Caki2 (cell line): ENCODE data around the gene JPH3. TPM values are rescaled to one million over a fixed set of nuclear protein-coding genes. Genes with fewer than 3 reads are reported as not detected.
"Not testable (repeated sequence)": the region's sequence is repeated elsewhere in the genome, so short reads cannot be mapped to it uniquely, and the experiment has no call there.

ENCODE experiments used
- DNase-seq: peaks from one replicate; pipeline ENCODE4 v3.0.0-alpha.2; 2015; ENCODE audit warnings: low read depth
- in situ Hi-C: cut with HindIII; loops from 2 replicates; pipeline ENCODE4 v1.10.0; 2016; ENCODE audit warnings: low sequenced_read_pairs, low pct_unique_long_range_greater_than_20kb, mixed read lengths
- total RNA-seq: library from RNA; depleted of rRNA; stranded (reverse); fragments of >200 nt; shearing (Covaris generic); gene quantifications from 2 replicates; pipeline ENCODE4 v1.2.3, GENCODE V29; 2014; ENCODE audit warnings: low replicate concordance

Gene JPH3
- total RNA-seq, 1 experiment from 2014 or later = 0.03 TPM

DNA sequence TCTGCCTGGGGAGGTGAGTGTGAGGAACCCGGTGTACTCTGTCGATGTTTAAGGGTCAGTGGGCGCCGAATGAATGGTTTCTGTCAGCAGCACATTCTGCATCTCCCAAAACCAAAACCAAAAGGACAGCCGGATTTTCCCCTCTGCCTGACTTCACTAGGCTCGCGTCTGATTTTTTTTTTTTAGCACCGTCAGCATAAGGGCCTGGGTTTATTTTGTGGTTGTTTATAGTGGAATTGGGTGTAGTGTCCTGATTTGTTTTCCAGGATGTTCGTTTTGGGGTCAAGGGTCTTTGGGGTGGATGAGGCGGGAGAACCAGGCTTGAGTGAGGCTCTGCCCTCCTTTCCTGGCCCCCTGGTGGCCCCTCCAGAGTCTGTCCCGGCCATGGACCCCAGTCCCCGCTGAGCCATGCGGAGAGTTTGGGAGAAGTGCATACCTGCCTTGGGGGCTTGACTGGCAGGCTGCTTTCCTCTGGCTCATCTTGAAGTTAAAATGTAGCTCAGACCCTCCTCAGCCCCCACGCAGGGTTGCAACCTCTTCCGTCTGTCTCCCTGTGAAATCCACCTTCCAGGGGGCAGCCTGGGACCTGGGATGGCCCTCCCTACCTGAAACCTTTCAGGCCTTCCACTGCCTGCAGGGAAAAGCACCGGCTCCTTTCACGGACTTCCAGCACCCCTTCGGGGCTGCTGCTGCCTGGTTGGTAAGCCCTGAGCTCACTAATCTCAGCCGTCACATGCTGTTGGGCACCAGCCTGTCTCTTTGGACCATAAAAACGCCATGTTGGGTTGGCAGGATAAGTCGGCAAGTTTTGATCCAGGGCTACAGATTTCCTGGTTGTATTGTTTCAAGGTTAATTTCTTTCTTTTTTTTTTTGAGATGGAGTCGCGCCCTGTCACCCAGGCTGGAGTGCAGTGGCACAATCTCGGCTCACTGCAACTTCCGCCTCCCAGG lies 60.2 kb downstream of the JPH3 start:
- no peak for DNase-seq

DNA sequence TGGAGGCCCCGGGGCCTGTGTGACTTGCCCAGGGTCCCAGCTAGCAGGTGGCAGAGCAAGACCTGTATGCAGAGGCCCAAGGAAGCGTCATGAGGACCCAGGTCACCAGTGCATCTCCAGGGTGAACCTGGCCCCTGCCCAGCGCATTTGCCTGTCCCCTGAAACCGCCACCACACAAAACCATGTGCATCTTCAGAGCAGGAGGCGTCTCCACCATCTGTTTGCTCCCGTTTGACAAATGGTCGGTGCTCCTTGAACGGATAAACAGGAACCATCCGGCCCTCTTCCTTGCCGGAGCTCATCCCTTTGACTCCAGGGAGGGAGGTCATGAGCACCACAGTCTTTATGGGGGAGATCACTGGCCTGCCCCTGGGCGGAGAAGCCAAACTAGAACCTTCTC lies 62.5 kb downstream of the JPH3 start:
- in situ Hi-C loops = no loop called here
- DNase-seq = no peak

More for the DNA sequence above, 60.2 kb downstream of the JPH3 start:
- in situ Hi-C loops = no loop called here

DNA sequence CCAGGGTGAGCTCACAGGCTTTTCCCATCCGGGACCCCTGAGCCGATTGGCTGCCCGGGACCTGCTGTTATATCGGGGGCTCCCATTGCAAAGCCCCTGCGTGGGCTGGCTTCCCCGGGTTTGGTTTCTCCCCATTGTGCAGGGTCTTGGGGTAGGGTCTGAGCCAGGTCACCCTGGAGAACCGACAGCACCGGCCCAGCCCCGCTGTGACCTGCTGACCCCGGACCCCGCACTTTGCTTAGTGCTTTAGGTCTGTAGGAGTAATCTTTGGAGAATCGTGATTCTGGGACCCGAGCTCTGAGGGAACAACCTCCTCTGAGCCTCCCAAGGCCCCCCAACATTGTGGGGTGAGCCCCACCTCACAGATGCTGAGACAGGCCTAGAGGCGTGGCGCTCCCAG lies 62.9 kb downstream of the JPH3 start:
- DNase-seq = no peak
- in situ Hi-C loops = no loop called here

DNA sequence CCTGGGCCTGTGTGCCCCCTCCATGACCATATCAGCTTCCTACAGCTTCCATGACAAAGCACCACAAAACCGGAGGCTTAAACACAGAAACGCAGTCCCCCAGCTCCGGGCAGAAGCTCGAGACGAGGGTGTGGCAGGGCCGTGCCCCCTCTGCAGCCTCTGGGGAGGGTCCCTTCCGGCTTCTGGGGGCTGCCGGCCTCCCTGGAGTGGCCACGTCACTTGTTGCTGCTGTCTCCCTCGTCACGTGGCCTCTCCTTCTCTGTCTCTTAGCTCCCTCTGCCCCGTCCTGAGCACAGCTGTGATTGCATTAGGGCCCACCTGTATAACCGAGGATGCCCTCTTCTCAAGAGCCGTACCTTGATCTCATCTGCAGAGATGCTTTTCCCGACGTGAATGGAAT lies 64.6 kb downstream of the JPH3 start:
- in situ Hi-C loops = no loop called here
- DNase-seq = no peak

DNA sequence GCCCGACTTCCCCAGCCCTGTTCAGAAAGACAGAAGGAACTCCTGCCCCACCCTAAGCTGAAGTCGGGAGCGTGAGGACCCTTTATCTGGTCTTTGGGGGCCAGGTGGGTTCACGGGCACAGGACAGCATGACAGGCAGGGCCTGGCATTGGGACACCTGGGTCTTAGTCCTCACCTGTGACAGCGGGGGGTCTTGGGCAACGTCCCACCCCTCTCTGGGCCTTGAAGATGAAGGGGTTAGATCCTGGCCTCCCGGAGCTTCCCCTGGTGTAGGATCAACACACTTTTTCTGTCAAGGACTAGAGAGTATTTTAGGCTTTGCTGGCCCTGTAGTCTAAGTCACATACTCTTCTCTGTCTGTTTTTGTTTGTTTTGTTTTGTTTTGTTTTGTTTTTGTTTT lies 65.1 kb downstream of the JPH3 start:
- DNase-seq = no peak
- in situ Hi-C loops = no loop called here

DNA sequence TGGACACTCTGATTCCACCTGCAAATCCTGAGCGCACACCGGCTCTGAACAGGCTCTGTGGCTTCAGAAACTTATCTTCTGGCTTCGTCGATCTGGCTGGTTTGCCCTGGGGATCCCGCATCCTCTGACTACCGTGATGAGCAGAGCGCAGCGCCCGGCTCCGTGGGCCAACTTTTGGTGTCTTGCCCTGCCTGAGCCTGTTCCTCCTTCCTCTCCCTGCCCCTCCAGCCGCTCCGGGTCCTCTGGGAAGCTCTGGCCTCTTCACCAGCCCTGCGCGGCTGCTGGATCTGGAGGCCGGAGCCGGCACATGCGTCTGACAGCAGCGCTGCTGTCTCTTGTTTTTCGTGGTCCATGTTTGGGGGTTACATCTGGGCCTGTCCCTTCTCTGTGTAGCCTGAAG lies 65.6 kb downstream of the JPH3 start:
- in situ Hi-C loops = no loop called here
- no peak for DNase-seq

DNA sequence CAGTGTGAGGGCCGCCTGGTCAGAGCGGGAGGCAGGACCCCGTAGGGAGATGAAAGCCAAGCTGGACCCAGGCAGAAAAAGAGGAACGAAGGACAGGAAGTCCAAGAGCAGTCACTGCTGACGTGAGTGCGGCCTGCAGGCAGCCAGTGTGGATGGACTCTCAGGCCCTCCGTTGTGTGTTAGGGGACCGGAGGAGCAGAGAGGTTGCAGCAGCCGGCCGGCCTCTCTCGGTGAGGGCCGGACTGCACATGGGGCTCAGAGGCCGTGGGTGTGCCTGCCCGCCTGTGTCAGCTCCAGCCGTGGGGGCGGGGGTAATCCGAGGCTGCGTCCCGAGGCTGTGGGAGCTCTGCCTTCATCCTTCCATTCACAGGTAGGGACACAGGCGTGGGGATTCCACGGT lies 67.4 kb downstream of the JPH3 start:
- DNase-seq = no peak
- in situ Hi-C loops = no loop called here

DNA sequence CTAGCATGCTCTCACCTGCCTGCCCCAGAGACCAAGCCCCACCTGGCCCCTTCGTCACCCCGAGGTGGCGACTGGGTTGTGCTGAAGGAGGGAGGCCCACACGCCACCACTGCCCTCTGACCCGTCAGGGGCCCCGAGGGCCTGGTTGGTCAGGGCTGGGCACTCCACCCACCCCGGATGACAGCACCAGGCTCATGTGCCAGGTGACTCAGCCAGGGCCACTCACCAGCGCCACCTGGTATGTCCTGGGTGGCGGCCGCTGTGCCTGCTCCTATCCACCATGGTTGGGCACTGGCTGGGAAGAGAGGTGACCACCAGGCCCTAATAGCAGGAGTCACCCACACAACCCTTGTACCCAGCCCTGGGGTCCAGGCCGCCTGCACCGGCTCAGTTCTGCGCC lies 68.9 kb downstream of the JPH3 start:
- in situ Hi-C loops = no loop called here
- DNase-seq = peak; percentile 10

DNA sequence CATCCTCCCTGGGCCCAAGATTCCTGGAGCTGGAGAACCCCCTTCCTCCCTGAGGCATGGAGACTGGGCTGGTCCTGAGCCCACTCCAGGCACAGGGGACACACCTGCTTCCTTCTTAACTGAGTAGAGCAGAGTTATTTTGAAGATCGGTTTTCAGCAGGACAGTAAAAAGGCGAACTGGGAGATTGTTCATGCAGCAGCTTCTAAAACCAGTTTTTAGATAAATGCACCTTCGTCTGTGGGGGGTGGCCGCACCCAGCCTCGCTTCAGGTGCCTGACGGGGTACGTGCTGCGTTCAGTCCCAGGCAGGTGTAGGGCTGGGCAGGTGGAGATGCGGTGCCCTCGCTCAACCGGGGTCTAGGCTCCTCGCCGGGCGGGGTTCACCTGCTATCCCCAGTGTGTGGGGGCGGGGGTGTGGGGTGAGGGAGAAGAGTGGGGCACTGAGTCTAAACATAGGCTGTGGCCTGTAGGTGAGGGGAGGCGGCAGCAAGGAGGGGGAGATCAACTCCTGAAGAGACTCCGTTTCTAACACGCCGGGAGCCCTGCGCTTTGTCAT lies 69.5 kb downstream of the JPH3 start:
- DNase-seq = no peak
- in situ Hi-C loops = no loop called here

DNA sequence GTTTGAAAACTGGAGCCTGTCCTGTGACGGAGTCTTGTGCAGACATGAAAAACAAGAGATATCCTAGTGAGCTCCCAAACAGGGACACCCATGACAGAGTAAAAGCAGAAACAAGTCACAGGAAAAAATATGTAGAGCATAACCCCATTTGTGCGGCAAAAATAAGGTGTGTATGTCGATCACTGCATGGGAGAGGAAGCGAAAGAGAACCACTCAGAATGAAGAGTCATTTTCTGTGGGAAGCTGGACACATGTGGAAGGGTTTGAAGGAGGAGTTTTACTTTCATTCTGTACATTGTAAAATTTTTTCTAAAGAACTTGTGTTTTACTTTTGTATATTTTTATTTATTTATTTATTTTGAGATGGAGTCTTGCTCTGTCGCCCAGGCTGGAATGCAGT lies 72.1 kb downstream of the JPH3 start:
- in situ Hi-C loops = no loop called here
- DNase-seq = no peak

DNA sequence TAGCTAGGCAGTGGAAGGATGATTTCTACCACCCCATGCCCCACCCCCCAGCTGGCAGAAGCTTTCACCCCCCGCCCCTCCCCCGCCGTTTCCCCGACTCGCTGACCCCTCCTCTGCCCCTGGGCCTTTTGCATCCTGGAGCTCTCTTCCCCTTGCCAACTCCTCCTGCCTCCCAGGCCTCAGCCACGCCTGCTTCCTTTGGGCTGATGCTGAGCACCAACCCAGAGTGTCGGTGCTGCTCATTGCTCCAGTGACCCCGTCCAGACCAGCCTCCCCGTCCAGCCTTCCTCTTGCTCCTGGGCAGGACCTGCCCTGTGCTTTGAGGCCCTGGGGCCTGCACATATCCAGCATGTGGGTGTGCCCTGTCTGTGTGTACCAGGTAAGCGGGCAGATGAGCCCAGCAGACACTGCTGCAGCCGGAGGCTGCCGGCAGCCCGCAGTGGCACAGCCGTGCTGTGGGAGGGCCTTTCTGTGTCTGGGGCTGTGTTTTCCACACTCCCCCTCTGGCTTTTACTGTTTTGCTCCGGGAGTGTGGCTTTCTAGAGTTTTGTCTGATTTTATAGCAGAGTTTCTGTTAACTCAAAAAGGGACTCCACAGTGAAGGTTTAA lies 72.9 kb downstream of the JPH3 start:
- DNase-seq = no peak
- in situ Hi-C loops = no loop called here

DNA sequence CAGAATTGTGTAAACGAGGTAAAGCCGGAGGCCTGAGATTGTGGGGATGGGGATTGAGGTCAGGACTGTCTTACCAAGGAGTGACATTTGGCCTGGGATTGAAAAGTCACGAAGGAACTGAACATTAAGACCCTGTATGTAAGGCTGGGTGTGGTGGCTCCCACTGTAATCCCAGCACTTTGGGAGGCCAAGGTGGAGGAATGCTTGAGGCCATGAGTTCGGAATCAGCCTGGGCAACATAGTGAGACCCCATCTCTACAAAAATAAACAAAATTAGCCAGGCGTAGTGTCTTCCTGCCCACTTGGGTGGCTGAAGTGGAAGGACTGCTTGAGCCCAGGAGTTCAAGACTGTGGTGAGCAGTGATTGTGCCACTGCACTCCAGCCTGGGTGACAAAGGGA lies 75.5 kb downstream of the JPH3 start:
- no peak for DNase-seq
- in situ Hi-C loops = no loop called here

DNA sequence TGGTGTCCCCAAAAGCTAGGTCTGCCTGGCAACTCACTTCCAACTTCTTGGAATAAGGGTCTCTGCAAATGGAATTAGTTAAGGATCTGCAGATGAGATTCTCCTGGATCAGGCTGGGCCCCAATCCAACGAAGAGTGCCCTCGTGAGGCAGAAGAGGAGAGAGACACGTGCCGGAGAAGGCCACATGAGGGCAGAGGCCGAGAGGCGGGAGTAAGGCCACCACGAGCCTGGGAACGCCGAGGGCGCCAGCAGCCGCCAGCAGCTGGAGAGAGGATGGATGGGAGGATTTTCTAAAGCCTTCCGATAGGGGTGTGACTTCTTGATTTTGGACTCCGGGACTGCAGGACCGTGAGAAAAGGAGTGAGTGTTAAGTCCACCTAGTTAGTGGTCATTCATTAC lies 76.3 kb downstream of the JPH3 start:
- DNase-seq = no peak
- in situ Hi-C loops = no loop called here

DNA sequence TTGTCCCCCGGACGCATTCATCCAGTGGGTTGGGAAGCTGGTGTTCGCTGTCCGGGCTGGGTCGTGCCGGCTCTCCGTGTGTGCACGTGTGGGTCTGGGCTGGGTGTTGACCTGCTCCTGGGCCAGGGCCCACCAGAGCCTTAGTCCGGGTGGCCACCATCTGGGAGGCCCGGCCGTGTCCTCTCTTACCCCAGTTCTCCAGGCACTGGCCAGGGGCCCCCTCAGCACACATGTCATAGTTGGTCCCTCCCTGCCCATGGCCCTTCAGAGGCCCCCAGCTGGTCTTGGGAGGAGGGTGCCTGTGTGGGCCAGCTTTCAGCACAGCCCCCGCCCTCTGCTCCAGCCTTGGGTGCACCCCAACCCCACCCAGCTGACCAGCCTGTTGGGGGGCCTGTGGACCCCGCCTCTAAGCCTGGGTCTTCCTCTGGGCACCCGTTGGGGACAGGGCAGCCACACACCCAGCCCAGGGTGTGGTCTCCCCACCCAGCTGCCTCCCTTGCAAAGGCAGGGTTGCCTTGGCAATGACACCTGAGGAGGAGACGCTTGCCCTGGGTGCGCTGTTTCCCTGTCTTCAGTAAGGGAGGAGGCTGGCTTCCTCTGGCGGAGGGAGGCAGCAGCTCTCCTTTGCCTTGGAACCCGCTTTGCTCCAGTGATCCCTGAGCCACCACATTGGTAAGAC lies 77.4 kb downstream of the JPH3 start:
- in situ Hi-C loops = no loop called here

DNA sequence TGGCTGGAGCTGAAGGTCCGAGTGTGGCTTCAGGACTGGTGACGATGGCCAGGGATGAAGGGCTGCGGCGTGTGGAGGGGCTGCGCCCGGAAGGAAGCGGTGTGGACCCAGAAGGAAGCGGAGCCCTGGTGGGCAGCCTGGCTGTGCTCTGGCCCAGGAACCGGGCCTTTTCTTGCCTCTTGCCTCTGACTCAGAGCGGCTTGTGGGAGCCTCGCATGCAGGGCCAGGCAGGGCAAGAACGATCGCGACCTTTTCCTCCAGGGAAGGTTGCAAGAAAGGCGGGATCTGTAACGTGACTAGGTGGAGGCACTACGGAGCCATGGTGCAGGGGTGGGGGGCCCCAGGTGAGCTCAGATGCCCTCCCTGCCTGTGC lies 78.0 kb downstream of the JPH3 start:
- no peak for DNase-seq
- in situ Hi-C loops = no loop called here

More for the DNA sequence above, 77.4 kb downstream of the JPH3 start:
- DNase-seq = no peak

DNA sequence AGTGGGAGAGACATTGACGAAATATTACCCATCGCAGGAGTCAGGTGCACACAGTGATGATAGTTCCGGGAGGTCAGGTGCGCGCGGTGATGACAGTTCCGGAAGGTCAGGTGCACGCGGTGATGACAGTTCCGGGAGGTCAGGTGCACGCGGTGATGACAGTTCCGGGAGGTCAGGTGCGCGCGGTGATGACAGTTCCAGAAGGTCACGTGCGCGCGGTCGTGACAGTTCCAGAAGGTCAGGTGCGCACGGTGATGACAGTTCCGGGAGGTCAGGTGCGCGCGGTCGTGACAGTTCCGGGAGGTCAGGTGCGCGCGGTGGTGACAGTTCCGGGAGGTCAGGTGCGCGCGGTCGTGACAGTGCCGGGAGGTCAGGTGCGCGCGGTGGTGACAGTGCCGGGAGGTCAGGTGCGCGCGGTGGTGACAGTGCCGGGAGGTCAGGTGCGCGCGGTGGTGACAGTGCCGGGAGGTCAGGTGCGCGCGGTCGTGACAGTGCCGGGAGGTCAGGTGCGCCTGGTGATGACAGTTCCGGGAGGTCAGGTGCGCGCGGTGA lies 78.8 kb downstream of the JPH3 start:
- DNase-seq, in situ Hi-C loops: not testable (repeated sequence)

DNA sequence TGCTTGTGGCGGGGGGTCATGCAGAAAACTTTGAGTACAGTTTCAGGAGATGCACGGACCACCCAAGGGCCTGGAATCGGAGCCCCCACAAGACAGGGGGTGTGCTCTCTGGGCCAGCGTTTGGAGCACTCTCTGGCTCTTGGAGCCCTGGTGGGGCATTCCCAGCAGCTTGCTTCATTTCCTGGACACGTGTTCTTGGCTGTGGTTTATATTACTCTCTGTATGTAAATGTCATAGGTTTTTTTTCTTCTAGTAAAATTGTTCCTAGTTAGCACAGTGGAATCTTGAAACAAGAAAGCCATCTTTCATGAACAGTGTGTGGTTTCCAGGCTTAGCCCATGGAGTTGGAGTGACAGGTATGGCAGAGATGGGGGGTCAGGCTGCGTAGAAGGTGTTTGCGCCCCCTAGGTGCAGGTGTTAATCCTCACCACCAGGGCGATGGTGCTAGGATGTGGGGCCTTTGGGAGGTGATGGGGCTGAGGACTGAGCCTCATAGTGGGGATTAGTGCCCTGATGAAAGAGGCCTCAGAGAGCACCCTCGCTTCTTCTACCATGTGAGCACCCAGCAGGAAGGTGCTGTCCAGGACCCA lies 79.8 kb downstream of the JPH3 start:
- no peak for DNase-seq
- in situ Hi-C loops = no loop called here

DNA sequence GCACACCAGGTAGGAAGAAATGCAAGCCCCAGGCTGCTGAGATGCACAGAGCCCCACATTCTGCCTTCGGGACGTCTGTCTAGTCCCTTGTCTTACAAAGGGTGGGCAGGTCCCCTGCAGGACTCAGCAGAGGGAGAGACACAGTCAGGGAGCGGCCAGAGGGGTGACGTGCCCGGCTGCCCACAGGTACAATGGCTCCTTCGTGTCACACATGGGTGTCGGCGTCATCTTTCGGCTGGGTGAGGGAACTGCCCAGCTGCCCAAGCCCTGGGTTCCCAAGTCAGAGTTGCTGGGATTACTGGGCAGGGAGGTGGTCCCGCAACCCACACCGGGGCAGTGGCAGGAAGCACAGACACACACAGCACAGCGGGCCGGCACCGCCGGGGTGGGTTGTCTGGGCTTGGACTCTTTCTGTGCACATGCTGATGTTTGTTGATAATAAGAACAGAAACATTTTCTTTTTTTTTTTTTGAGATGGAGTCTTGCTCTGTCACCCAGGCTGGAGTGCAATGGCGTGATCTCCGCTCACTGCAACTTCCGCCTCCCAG lies 80.6 kb downstream of the JPH3 start:
- DNase-seq = no peak
- in situ Hi-C loops = no loop called here
